Lower leg skin (tissue), 3 donors: ENCODE data around the gene FANCD2.

Experiments used
- CTCF ChIP-seq, 3 donors: fragments of 450-650 bp; IDR thresholded peaks; one replicate each; pipeline ENCODE4 v1.5.1; 2016; ENCODE audit warnings: antibody characterized with exemption in 3 of 3, mild to moderate bottlenecking in 3 of 3, moderate library complexity in 2 of 3
- POLR2A ChIP-seq, 2 donors: fragments of 450-650 bp; IDR thresholded peaks; one replicate each; pipeline ENCODE4 v1.6.1; 2016 to 2017; ENCODE audit warnings: antibody characterized with exemption in 2 of 2, mild to moderate bottlenecking in 1 of 2, moderate library complexity in 1 of 2

DNA sequence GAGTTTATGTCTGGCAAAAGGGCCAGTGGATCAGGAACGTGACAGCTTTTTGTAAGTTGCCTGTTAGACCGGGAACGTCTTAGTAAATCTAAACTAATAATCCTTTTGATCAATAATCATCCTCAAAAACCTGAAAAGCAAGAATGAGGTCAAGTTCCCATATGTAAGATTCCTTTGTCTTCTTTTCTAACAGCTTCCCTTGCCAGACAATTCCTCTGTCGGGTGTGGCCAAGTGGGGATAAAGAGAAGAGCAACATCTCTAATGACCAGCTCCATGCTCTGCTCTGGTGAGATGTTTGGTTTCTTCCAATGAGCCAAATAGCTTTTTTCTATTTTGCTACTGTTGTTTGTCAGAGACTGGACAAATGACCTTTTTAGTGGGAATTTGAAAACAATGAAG lies 62.0 kb downstream of the FANCD2 start:
- no peak for TF ChIP-seq CTCF (IDR thresholded peaks at IDR 0.05)
- no peak for TF ChIP-seq POLR2A (IDR thresholded peaks at IDR 0.05)
